Measurements from ENCODE around the gene PTCD2.
"Not testable (repeated sequence)": the region's sequence is repeated elsewhere in the genome, so short reads cannot be mapped to it uniquely, and the experiment has no call there.

PTCD2 gene

DNA sequence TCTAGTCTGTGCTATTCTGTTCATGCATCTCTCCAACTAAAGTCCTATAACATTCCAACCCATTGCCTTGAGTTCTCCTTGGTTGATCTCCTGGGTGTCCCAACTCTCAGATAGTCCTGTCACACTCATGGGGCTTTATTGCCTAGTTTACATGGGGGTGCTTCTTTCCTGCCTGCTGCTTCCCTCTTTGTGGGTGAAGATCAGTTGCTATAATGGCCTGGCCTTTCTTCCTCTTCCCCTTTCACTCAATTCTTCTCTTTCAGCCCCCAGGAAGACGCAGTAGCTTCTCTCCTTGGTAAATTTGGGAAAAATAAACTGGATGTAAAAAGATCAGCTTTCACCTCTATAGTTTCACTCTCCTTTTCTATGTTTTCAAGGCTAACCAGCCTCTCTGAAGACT lies 66.5 kb downstream of the PTCD2 start:
- no peak for DNase-seq

DNA sequence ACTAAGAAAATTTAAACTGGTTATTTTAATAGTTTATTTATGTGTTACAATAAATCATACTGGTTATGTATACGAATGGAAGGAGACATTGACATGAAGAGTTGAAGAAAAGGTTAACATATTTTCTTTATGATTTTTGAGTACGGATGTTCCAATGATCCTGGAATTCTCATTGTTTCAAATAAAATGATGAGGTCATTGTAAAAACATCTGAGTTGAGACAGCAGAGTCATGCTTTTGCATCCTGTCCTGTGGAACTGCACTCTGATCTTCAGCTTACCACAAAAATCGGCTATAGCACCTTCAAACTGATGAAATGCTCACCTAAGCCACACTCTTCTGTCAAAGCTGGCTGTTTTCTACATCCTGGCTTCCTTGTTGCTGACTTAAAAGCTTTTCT lies 67.8 kb downstream of the PTCD2 start:
- no peak for DNase-seq

DNA sequence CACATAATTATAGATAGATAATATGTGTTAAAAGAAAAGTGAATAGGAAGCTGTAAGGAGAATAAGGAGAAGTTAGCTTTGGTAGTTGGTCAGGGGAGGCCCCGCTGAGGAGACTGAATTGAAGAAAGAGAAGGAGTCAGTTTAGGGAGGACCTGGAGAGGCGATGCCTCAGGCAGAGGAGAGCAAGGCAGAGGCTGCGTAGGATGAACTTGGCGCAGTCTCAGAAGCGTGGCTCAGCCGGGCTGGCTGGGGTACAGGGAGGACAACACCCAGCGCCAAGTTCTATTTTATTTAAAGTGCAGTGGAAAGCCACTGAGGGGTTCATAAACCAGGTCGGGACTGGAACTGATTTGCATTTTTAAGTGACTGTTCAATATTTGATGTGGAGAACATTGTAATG lies 68.5 kb downstream of the PTCD2 start:
- no peak for DNase-seq

DNA sequence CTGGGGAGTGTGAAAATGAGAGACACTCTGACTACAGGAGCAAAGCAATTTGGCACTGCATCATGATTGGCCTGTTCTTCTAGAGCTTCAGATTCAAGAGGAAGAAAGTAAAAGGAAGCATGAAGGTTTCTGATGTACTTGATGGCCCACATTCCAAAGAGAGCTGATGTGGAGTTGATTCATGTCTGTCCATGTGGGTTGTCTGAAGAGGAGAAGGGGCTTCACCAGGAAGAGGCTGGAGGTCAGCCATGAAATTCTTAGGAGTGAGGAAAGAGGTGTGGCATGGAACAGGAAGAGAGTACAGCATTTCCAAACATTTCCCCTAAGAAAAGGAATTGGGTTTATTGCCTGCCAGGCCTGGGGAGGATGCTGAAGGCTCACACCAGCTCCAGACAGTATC lies 70.7 kb downstream of the PTCD2 start:
- DNase-seq = no peak

DNA sequence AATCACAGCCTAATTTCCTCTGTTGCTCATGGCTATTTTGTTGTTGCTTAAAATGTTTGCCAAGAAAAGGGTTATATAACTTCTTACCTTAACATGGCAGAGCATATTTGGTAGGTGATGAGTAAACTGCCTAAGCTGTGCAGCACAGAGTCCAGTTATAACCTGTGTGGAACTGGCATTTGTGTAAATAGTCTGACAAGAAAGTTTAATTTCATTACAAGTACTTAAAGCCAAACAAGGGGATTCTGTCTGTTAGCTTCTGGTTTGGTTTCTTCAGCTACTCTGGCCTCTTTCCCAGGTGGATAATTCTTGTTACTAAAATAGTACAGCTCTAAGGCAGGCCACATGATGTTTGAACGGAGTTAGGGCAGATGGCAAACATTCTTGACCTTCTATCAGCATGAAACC lies 72.2 kb downstream of the PTCD2 start:
- no peak for DNase-seq

DNA sequence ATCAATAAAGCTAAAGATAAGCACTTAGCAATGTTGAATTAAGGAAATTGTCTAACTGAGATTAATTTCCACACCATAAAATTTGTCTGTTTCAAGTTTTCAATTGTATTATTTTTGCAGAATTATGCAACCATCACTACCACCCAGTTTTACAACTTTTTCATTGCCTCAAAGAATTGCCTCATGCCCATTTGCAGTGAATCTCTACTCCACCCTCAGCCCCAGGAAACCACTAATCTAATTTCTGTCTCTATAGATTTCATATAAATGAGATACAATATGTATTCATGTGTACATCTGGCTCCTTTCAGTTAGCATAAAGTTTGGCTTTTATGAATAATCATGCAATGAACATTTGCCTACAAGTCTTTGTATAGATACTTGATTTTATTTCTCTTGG lies 72.9 kb downstream of the PTCD2 start:
- no peak for DNase-seq

DNA sequence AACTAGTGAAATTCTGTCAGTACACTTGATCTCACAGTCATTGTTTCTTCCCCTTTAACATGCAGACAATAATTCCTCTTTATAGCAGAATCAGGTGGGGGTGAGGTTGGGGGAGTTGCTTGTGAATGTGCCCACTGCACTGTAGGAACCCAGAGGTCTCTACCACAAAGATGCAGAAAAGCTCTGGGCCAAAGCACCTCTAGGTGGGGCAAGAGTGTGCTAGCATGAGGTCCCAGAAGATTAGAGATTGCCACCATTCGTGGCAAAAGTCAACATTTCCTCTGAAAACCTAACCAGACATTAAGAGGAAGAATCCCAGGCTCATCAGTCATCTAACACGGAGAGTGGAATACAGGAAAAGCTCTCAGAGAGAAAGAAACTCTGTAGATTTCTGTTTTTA lies 74.5 kb downstream of the PTCD2 start:
- DNase-seq = no peak

DNA sequence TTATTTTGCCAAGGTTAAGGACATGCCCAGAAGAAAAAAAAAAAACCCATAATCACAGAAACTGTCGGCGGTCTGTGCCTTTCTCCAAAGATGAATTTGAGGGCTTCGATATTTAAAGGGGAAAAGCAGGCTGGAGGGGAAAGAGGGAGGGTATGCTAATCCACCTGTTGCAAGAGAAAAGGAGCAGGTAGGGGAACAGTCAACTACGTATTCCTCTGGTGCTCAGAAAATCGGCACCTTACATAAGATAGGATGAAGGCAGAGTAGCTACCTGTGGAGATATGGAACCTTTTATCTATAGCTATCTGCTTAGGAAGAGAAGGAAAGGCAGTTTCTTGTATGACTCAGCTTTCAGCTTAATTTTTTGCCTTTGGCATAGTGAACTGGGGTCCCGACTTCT lies 77.7 kb downstream of the PTCD2 start:
- DNase-seq = no peak

DNA sequence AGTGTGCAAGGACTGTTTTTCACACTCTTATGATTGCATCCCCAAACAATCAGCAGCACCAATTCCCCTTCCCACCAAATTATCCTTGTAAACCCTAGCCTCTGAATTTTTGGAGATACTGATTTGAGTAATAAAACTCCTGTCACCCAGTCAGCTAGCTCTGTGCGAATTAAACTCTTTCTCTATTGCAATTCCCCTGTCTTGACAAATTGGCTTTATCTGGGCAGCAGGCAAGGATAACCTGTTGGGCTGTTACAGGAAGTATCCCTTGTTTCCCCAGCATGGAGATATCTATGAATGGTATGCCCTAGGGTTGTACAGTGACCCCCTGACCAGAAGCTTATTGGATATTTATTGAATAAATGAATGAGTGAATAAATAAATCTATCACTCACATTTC lies 80.8 kb downstream of the PTCD2 start:
- no peak for DNase-seq

DNA sequence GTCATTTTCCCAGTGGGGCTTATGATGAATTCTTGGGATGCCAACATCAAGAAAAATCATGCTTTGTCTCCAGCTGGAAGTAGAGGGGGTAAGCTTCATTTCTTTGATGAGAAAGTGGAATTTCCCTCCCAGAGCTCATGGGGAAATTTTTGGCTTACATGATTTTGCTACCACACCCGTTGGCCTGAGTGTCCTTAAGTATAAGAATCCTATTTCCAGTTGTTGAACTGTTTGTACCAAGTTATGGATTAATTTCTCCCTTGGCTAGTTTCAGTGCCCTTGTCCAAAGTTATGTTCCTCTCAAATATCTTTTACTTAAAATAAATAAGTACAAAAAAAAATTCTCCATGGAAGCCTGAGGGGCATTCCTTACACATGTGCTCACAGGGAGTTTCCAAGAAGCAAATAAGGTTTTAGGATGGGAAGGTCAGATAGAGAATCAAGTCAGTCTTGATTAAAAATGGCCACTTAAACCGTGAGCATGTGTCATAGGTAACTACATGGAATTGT lies 82.3 kb downstream of the PTCD2 start:
- DNase-seq = no peak

DNA sequence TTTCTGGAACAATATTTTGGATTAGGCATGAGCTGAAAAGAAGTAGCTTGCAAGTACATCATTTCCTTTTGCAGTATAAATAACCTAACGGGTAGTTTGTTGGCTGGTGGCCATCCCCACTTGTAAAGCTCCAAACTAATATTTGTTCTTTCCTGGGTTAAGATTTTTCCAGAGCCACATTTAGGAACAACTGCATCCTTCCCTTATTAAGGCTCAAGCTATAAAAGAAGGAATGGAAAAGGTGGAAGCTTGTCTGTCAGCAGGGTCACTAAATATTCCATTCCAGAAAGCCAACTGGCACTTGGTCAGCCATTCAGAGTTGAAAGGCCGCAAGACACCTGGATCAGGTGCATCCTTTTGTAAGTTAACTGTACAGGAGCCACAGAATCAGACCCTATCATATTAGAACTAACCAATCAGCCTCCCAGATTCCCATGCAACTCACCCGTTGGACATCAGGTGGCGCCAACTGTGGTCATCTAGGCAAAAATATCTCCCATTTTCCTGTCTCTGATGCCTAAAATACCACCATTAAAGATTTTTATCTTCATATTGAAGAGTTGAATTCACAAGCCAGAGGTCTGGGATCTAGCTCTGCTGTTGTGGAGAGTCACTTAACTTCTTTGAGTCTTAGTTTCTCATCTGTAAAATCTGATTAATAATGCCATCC lies 82.9 kb downstream of the PTCD2 start:
- no peak for DNase-seq

DNA sequence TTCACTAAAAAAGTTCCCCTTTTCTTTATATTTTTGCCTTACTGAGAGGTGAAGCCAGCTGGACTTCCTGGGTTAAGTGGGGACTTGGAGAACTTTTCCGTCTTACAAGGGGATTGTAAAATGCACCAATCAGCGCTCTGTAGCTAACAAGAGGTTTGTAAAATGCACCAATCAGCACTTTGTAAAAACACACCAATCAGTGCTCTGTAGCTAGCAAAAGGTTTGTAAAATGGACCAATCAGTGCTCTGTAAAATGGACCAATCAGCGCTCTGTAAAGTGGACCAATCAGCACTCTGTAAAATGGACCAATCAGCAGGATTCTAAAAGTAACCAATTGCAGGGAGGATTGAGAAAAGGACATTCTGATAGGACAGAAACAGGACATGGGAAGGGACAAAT lies 84.6 kb downstream of the PTCD2 start:
- DNase-seq = not testable (repeated sequence)

DNA sequence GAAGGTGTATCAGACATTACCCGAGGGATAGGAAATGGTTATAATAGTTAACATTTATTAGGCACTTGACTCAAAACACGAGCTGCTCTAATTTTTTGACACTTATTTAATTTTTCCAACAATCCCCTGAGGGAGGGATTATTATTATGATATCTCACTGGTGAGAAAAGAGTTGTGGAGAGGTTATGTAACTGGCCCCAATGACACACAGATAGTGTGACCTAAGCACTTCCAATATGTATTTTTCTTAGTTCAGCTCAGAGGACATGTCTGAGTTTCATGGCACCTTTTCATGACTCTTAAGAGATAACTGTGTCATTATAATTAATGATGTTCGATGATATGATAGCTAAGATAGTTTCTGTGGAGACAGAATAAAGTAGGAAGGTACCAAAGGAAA lies 86.9 kb downstream of the PTCD2 start:
- DNase-seq = no peak

DNA sequence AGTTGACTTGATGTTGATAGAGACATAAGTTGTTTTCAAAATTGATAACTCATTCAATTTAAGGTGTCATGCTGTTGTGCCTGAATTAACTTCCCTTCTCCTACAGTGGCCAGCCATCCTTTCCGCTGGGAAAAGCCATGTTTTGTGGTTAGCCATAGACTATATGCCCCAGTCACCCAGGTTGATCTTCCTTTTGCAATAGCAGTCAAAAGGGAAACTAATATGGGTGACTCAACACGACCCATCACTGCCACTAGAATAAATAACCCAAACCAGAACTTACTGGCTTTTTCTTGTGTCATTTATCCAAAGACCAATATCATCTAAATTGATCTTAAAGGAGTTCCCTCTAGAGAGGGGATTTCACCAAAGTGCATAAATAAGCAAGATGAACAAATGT lies 87.4 kb downstream of the PTCD2 start:
- no peak for DNase-seq

DNA sequence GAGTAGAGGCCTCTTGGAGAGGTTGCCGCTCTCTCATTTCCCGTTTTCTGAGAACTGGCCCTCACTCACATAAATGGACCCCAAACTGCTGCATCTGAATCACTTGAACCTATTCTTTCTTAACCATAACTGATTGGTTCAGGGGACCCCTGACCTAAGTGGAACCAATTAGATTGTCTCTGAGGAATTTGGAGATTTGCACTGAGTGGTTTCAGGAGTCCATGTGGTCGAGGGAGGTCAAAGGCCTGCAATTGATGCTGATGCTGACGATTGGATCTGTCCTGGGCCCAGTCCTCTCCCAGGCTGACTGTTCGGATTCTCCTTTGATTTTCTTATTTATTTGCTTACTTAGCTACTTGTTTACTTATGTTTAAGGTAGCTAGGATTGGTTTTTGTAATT lies 88.0 kb downstream of the PTCD2 start:
- no peak for DNase-seq

DNA sequence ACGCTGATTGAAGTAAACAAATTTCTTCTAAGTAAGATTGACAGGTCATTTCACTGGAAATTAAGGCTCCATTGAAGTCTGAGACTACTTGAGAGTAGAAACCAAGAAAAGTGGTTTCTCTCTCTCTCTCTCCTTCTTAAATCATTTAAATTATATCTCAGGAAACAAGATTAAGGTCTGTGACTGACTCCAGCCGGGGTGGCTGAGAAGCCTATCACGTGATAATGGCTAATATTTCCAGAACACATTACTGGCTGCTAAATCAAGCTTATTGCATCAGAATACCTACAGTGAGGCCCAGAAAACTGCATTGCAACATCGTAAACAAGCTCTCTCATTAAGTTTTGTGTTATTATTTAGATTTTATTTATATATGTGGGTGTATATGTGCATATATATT lies 88.4 kb downstream of the PTCD2 start:
- DNase-seq = no peak

DNA sequence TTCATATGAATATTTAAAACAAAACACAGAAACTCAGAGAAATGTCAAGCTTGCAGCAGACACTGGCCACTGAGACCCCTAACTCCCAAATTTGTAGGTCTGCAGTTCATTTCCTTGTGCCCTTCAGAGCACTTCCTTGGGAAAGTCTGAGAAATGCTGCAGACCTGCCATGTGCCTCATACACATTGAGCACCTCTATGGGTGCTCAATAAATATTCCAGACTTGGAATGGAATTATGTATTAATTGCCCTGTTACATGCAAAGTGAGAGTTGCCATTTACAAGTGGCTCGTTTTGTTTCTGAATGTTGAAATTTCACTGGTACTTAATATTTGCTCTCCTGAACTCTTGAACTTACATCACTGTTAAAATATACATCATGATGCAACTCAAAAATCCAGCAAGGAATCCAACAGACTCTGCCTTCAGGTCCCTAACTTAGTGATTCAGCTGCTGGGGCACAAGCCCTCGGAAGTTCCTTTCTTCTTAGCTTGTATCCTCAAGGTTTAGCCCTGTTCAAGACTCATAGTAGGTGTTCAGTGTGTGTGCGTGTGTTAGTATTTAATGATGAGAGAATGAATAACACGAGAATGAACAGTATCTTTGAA lies 90.6 kb downstream of the PTCD2 start:
- no peak for DNase-seq

DNA sequence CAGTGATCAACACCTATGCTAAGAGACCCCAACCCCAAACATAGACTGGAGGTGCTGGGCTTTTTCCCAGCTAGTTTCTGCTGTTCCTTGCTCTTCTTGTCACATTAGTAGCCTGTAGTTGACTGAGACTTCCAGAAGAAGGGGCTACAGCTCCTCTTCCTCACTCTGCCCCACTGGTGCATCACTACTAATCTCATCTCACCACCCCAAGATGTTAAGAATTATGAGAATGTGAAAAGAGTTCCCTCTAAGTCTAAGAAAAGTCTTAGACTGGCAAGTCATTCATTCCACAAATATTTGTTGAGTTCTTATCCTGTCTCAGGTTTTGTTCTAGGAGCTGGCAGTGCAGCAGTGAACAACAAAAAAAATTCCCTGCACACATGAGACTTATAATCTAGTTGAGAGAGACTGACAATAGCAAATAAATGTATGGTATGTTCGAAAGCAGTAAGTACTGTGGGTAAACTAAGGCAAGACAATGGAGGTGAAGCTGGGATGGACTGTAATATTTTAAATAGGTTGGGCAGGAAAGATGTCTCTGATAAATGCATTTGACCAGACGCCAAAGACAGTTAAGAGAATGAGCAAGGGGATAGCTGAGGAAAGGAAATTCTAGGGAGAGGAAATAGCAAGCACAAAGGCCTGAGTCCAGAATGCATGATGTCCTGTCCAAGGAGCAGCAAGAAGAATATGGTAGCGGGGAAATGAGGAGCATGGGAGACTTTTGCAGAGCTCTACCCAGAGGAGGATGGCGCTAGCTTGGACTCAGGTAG lies 92.3 kb downstream of the PTCD2 start:
- no peak for DNase-seq

DNA sequence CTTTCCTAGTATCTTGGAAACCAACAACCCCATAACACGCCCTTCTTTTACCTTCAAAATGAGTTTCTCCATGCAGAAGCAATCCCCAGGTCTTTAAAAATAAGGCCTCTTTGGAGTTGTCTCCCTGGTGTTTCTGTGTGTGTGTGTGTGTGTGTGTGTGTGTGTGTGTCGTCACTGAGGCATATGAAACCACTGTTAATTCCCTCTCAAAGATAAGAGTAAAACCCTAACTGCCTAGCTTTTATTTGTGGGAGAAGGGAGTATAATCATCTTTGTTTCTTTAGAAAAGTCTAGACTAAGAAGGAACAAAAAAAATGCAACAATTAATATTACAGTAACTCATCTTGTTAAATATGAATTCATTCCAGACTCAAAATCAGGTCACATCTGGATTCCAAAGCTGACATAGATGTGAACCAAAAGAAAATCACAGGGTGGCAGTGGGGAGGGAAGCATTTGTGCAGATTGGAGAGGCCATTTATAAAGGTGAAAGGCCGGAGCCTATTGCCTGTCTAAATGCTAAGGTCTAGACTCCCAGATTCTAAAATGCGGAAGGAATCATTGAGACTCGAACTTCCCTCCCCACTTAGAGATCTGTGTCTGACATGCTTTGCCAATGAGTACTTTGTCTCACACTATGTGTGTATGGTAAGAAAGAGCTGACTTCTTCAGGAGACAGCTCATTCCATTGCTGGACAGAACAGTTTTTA lies 95.6 kb downstream of the PTCD2 start:
- no peak for DNase-seq

DNA sequence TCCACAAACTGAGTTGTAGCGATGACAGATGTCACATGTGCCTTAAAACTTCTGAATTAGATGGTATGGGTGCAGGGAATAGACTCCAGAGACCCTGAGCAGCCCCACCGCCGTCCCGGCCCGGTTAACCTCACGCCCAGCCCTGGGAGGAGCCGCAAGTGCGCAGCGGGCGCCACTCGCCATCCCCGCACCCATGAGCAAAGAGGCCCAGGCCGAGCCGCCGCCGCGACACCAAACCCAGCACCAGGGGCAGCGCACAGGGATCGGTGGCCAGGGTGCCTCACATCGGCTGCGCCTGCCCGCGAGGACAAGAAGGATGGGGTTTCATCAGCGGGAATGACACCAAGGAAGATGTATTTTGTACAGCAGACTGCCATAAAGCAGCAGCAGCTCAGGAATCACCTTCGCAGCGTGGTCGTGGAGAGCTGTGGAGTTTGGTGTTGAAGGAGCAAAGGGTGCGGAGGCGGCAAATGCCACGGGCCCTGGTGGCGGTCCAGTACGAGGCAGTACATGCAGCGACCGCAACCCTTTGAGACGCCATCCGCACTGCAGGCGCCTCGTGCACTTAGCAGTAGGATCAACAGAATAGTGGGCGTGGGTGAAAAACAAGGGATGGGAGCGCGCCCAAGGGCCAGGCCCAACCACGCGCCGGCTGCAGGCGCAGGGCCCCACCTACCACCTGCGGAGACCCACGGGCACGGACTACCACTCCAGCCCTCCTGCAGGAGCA lies 97.3 kb downstream of the PTCD2 start:
- no peak for DNase-seq

All from cortex of kidney (tissue), 1 donor.